ENCODE measurements around the gene VARS1.

The VARS1 gene

DNA sequence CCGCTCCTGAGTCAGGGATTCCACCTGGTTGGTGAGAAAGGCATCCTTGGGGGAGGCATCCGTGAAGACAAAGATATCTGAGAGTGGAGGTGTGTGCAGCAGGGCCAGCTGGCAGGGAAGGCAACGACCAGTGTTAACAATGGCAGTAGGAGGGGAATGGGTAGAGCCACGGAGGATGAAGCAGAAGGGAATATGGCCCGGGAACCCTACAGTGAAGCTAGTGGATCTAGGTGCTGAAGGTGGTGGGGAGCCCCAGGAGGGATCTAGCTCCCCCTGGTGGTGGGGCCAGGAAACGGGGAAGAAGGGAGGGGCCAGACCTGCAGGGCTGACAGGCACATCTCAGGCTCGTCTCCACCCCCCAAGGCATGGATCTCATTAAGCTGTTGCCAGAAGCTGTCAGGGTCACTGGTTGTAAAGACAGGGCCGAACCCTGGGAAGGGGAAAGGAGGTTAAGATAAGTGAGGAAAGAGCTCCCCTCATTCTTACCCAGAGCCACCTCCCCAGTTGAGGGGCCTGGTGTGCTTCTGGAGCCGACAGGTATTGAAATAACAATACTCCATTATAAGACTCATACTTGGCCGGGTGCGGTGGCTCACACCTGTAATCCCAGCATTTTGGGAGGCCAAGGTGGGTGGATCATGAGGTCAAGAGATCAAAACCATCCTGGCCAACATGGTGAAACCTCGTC, 25.7 kb downstream of the VARS1 start:
- no peak for DNase-seq

DNA sequence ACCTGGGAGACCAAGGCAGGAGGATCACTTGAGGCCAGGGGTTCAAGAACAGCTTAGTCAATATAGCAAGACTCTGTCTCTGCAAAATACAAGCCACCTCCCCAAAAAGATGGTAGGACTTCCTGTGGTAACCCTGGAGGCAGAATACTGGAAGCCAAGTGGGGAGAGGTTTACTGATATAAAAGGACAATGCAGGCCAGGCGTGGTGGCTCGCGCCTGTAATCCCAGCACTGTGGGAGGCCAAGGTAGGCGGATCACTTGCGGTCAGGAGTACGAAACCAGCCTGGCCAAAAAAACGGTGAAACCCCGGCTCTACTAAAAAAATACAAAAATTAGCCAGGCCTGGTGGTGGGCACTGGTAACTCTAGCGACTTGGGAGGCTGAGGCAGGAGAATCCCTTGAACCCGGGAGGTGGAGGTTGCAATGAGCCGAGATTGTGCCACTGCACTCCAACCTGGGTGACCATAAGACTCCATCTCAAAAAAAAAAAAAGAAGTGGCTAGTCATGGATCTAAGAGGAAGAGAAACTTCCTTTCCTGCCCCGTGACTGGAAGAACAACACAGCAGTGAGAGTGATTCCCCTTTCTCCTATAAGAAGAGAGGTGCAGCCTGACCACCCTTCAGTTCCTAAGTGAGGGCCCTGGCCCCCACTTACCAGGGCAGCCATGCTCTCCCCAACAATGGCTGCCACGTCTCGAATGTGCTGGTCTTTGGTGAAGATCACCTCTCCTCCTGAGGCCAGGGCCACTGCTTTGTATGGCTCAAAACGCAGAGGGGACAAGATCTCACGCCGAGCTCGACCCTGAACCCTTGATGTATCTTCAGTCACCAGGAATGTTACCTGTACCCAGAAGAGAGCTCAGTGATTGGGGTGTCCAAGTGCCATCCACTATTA, 26.9 kb downstream of the VARS1 start:
- DNase-seq: no peak

DNA sequence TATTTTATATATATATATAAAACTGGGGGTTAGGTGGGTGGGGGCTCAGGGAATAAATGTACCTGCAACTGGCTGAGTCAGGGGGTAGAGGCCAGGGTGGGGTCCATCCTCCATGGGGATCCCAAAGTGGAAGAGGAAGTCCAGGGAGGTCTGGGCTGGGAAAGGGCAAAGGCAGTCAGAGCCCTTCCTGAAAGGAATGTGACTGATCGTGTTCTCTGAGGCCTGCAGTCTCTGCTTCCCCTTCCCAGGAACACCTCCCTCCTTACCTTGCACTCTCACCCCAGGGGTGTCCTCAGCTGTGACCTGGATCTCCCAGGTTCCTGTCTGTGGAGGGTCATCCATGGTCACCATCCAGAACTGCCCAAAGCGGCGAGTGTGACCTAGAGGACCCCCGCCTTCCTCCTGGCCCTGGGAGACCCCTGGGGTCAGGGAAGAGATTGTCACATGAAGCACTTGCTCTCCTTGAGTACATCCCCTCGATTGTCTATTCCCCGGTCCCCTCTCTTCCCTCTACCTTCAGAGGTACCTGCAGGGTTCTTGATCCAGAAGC, 28.4 kb downstream of the VARS1 start:
- no peak for DNase-seq

DNA sequence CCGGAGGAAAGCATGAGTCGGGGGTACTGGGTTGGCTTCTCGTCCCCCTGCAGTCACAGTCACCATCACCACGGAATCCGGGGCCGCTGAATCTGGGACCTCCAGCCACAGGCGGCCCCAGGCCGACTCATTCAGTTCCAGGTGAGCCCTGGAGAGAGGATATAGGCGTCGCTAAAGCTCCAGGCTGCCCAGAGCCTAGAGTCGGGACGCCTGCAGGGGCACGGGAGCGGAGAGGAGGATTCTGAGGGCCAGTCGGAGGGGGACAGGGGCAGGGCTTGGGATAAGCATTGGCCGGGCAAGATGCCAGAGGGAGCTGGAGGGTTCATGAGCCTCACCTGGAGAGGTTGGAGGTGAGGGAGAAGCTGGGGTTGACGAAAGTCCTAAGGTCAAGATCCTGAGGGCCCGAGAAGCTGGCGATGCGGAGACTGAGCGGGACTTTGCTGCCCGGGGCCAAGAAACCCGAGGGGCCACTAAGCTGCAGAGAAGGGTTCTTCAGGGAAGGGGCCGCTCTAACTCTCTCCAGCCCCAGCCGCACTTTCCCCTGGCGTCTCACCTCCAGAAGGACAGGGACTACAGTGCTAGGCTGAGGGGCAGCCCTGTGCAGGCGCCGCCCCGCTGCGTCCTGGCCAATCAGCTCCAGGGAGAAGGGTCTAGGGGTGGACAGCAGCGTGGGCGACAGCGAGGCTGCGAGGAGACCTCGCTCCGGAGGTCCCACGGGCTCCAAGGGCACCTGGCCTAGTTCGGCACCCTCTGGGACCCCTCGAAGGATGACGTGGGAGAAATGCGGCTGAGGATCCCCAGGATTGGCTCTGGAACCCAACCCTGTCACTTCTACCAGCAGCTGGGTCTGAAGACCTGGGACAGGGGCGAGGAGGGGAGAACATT, 29.4 kb downstream of the VARS1 start:
- no peak for DNase-seq

DNA sequence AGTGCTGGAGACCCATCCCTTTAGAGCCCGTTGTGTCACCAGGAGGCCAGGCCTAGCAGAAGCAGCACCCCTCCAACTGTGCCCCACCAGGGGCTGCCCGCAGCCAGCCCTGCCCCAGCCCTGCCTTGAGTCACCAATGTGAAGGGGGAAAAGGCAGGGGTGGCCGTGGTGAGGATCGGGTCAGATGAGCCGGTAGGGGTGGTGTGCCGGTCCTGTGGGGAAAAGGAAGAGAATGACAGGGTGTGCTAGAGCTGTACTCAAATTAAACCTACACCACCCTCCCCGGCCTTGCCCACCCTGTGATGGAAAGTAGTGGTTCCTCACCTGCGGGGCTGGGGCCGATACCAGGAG, 30.0 kb downstream of the VARS1 start:
- DNase-seq: no peak

DNA sequence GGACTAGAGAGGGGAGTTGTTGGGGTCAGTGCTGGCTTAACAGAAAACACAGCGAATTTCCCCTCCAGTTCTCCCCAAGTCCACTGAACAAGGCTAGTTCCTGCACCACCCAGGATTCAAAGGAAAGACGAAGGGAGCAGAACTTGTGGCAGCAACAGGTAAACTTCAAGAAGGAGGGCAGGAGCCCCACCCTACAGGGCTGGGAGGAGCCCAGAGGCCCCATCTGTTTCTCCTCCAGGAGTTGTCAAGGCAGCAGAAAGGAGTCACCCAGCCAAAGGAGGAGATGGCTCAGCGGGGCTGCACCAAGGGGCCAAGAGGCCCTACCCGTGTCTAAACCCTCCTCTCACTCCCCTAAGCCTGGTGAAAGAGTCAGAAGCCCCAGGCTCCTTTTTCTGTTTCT, 31.4 kb downstream of the VARS1 start:
- DNase-seq: no peak

DNA sequence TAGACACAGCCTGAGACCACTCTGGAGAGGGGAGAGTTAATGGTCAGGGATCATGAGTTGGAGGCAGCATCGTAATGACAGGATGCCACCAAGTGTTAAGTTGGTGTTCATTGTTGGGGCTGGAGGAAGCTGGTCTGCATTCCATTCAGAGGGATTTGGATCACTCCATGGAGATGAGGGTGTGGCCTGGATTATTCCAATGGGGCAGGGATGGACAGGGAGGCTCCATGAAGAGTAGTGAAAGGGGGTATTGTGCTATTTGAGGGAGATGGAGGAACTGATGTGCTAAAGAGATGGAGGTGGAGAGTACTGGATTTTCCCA, 32.0 kb downstream of the VARS1 start:
- no peak for DNase-seq

DNA sequence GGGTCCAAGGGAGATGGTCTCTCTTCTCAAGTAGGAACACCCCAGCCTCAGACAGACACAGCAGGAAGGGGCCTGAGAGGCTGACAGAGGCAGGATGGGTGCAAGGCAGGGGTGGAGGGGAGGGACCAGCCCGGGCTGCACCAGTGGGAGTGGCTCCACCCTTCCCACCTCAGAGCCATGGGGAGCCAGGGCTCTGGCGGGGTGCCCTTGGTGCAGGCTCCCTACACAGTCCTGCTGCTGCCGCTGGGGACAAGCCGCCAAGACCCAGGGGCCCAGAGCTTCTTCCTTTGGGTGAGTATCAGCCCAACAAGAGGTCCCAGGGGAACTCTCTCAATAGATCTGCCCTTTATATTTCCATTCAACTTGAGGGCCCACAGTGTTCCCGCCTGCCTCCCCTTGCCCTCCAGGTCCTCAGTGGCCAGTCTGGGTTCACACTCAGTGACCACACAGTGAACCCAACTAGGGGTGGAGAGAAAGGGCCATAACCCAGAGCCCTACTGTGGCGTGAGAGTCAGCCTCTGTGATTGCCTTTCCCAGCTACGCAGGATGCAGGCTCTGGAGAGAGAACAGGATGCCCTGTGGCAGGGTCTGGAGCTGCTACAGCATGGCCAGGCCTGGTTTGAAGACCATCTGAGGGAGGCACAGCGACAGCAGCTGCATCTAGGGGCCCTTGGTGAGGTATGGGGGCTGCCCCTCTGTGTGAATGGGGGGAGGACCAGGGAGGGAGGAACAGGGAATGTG, 32.5 kb downstream of the VARS1 start:
- DNase-seq: no peak

DNA sequence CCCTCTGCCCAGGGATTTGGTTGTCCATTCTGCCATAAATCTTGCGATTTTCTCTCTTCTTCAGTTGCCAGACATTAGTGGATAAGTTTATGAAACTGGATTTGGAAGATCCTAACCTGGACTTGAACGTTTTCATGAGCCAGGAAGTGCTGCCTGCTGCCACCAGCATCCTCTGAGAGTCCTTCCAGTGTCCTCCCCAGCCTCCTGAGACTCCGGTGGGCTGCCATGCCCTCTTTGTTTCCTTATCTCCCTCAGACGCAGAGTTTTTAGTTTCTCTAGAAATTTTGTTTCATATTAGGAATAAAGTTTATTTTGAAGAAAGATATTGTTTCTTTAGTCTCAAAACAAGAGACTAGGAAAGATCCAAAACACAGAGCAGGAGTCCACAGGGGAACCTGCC, 33.2 kb downstream of the VARS1 start, which contains the start of gene SAPCD1:
SAPCD1 (plus strand) TSS at position 301 of the 400 bp plus-strand sequence. CDS start 399 bp downstream, outside the sequence.
- no peak for DNase-seq

DNA sequence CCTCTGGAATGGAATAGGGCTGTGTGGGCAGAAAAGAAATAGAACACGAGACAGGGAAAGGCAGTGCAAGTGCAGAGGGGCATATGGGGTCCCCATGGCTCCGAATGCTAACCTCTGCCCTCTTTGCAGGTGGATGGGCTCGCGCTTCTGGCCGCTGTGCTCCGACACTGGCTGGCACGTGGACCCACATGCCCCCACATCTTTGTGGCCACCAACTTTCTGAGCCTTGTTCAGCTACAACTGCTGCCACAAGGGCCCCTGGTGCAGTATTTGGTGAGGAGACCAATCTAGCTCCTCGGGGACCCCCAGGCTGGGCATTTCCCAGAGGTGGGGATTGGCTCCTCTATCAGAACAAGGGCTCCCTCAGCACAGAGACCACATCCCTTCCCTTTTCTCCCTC, 34.2 kb downstream of the VARS1 start:
- DNase-seq: no peak

DNA sequence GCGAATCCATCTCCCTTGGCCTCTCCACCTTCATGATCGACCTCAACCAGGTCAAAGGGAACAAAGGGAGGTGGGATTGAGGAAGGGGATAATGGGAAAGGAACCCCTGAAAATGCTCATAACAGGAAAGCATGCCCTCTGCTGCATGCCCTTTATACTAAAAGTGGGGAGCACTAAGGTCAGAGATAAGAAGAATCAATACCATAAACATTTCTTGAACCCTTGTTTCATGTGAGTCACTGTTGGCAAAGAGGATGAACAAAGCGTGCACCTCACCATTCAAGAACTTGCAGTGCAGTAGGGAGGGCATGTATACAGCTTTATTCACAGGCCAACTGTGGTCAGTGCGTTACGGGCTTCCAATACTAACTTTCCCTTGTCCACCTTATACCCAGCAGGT, 34.8 kb downstream of the VARS1 start:
- DNase-seq: no peak

DNA sequence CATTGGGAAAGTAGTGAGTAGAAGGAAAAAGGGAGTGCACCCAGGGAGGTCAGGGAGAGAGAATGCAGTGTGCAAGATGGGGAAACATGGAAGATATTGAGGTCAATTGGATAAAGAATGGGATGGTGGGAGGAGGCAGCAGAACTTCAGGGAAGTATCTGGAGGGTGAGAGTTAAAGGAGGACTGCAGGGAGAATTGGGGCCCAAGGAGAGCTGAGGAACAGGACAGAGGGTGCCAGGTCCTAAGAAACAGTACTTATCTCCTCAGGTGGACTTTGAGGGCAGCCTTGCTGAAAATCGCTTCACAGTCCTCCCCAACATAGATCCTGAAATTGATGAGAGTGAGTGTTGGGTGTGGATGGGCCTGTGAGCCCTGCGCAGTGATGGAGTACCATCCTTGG, 37.3 kb downstream of the VARS1 start:
- DNase-seq: no peak

DNA sequence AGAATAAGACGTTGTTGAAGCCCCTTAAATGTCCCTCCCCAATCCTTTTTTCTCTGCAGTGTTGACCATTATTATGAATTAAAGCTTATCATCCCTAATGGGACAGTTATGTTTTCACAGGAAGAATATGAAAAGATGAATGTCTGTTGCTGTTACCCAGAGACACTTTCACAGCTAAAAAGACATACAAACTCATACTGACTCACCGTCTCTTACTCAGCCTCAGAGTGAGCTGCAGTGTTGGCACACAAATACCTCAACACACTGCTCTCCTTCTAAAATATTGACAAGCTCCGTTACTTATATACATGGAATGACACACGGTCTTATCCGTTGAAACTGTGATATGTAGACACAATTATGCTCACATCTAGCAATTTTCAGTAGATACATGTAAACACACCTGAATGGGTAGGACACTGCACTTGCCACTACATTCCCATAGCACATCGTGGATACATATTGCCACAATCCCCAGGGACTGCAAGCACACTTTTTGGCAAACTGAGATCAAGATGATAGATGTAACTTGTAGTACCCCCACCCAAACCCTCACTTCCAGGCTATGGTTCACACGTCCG, 42.7 kb downstream of the VARS1 start:
- no peak for DNase-seq

DNA sequence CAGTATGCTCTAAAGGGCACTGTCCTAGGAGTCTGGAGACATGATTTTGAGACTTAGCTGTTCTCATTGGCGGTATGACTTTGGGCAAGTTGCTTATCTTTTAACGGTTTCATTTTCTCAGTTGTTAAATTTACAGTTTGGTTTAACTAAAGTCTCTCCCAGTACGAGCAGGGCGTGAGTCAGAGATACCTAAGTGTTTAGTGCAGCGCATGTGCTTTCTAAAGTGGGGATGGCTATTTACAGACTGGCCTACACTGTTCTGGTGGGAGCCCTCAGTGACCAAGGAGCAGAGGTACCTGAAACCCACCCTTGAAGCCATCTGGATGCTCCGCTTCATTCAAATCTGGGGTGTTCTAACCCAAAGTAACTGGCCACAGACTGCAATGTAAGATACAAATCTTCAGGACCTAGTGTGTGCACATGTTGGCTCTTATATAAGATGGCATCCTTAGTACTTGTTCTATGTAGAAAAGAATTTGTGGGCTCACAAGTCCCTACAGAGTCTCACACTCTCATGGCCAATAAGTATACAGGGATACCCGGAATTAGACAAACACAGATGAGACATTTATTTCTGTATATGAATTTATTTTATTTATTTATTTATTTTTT, 45.0 kb downstream of the VARS1 start:
- no peak for DNase-seq

DNA sequence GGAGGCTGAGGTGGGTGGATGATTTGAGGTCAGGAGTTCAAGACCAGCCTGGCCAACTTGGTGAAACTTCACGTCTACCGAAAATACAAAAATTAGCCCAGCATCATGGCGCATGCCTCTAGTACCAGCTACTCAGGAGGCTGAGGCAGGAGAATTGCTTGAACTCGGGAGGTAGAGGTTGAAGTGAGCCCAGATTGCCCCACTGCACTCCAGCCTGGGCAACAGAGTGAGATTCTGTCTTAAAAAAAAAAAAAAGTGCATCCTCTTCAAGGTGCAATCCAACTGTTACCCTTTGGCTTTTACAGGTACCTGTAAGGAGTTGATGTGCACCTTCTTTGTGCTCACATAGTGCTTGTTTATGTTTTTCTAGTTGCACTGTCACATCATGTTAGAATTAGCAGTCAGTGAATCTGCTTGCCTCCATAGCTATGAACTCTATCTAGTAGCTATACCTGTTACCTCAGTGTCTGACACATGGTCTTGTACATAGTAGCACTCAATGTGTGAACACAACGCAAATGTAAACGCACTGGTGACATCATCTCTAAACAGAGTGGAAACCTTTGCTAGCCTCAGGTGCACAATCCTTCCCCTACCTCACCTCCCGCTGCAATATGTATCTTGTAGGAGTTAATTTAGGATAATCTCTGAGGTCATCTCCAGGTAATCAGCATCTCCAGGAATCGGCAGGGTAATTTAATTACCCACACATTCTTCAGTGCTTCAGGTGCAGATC, 46.1 kb downstream of the VARS1 start:
- DNase-seq: no peak

All from SHP77 treated with DMSO at 0.1 percent for 48 hours (cell line).